Neural progenitor cell (in vitro differentiated cells): ENCODE data around the gene SLC26A8. TPM values are rescaled to one million over a fixed set of nuclear protein-coding genes. Genes with fewer than 3 reads are reported as not detected.

ENCODE experiments used
- DNase-seq: peaks from one replicate; pipeline ENCODE4 v3.0.0-alpha.2; 2016; ENCODE audit warnings: low spot score
- H2AFZ ChIP-seq: fragments of 200-600 bp; sonication (generic); replicated peaks from 2 replicates; pipeline ENCODE4 v1.6.1; 2016; ENCODE audit warnings: antibody characterized with exemption
- H3F3A ChIP-seq: fragments of 200-600 bp; sonication (generic); 2 replicates; pipeline ENCODE4 v1.6.1; 2016; ENCODE audit warnings: antibody characterized with exemption, low read depth
- H3K27ac ChIP-seq: fragments of 200-600 bp; sonication (generic); 2 replicates; pipeline ENCODE4 v1.5.1; 2016; ENCODE audit warnings: mild to moderate bottlenecking
- H3K27me3 ChIP-seq: fragments of 200-600 bp; sonication (generic); 2 replicates; pipeline ENCODE4 v1.6.1; 2016; ENCODE audit warnings: mild to moderate bottlenecking, moderate library complexity
- H3K36me3 ChIP-seq: fragments of 200-600 bp; sonication (generic); 2 replicates; pipeline ENCODE4 v1.5.1; 2016
- H3K4me1 ChIP-seq: fragments of 200-600 bp; sonication (generic); 2 replicates; pipeline ENCODE4 v1.6.1; 2016; ENCODE audit warnings: mixed run types
- H3K4me2 ChIP-seq: fragments of 200-600 bp; sonication (generic); 2 replicates; pipeline ENCODE4 v1.6.1; 2016
- H3K4me3 ChIP-seq: fragments of 200-600 bp; sonication (generic); 2 replicates; pipeline ENCODE4 v1.5.1; 2016
- H3K79me2 ChIP-seq: fragments of 200-600 bp; sonication (generic); 2 replicates; pipeline ENCODE4 v1.6.1; 2016; ENCODE audit warnings: low read depth
- H3K9ac ChIP-seq: fragments of 200-600 bp; sonication (generic); 2 replicates; pipeline ENCODE4 v1.6.1; 2016
- H3K9me3 ChIP-seq: fragments of 200-600 bp; sonication (generic); 2 replicates; pipeline ENCODE4 v1.5.1; 2016; ENCODE audit warnings: low read depth
- H4K20me1 ChIP-seq: fragments of 200-600 bp; sonication (generic); 2 replicates; pipeline ENCODE4 v1.6.1; 2016; ENCODE audit warnings: low read depth
- H3K27ac Mint-ChIP-seq: 3 replicates; pipeline ENCODE4 v1.8.0; 2021; ENCODE audit warnings: mixed read lengths
- H3K27me3 Mint-ChIP-seq: 2 replicates; pipeline ENCODE4 v1.8.0; 2022; ENCODE audit warnings: low read depth, mild to moderate bottlenecking, inconsistent platforms, moderate library complexity, mixed read lengths; ENCODE audit not compliant: insufficient read depth
- H3K36me3 Mint-ChIP-seq: 3 replicates; pipeline ENCODE4 v1.8.0; 2021; ENCODE audit warnings: mixed read lengths
- H3K4me1 Mint-ChIP-seq: 3 replicates; pipeline ENCODE4 v1.8.0; 2021; ENCODE audit warnings: mixed read lengths
- H3K4me3 Mint-ChIP-seq: 3 replicates; pipeline ENCODE4 v1.8.0; 2021; ENCODE audit warnings: mild to moderate bottlenecking, moderate library complexity, mixed read lengths
- H3K9me3 Mint-ChIP-seq: 3 replicates; pipeline ENCODE4 v1.8.0; 2020; ENCODE audit warnings: mixed read lengths
- EZH2 ChIP-seq: fragments of 200-600 bp; sonication (generic); IDR thresholded peaks from 2 replicates; pipeline ENCODE4 v1.6.1; 2017; ENCODE audit warnings: antibody characterized with exemption, mild to moderate bottlenecking, moderate library complexity
- EZH2phosphoT487 ChIP-seq: fragments of 200-600 bp; sonication (generic); IDR thresholded peaks from 2 replicates; pipeline ENCODE4 v1.6.1; 2017; ENCODE audit warnings: antibody characterized with exemption
- total RNA-seq: library from RNA; depleted of rRNA; stranded (reverse); fragments of >200 nt; gene quantifications from 2 replicates; pipeline ENCODE4 v1.2.3, GENCODE V29; 2015; ENCODE audit warnings: low replicate concordance
- TF ChIP-seq, protein P1 (sequence below): fragments of 200-600 bp; sonication (generic); IDR thresholded peaks from 2 replicates; pipeline ENCODE4 v1.5.1; 2017; ENCODE audit warnings: antibody characterized with exemption, mild to moderate bottlenecking

Gene SLC26A8
- total RNA-seq, 1 donor from 2014 or later = 0.13 TPM

DNA sequence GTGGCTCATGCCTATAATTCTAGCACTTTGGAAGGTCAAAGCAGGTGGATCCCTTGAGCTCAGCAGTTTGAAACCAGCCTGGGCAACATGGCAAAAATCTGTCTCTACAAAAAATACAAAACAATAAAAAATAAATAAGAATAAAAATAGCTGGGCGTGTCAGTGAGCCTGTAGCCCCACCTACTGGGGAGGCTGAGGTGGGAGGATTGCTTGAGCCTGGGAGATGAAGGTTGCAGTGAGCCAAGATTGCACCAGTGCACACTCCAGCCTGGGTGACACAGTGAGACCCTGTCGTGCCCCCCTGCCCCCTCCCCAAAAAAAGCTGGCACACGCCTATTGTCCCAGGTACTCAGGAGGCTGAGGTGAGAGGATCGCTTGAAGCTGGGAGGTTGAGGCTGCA is 68.5 kb downstream of the SLC26A8 start:
- Mint-ChIP-seq H3K4me1 (no peaks in the 10 kb centered on the region), H3K27ac (no peak overlapping the region), H3K9me3 (no peaks in the 10 kb centered on the region), H3K36me3 (no peaks in the 10 kb centered on the region), H3K4me3 (no peak overlapping the region), H3K27me3 (peaks cover 5% of the 10 kb centered on the region)
- Histone ChIP-seq H2AFZ (no peak overlapping the region), H3K27me3 (no peaks in the 10 kb centered on the region), H3K4me1 (no peaks in the 10 kb centered on the region), H3K4me2 (no peak overlapping the region), H3K79me2 (no peaks in the 10 kb centered on the region), H3F3A (no peaks in the 10 kb centered on the region), H3K36me3 (no peaks in the 10 kb centered on the region), H3K4me3 (no peak overlapping the region), H4K20me1 (no peaks in the 10 kb centered on the region), H3K27ac (no peak overlapping the region), H3K9ac (no peak overlapping the region), H3K9me3 (no peaks in the 10 kb centered on the region)
- no peak for TF ChIP-seq EZH2
- TF ChIP-seq, protein P1, sequence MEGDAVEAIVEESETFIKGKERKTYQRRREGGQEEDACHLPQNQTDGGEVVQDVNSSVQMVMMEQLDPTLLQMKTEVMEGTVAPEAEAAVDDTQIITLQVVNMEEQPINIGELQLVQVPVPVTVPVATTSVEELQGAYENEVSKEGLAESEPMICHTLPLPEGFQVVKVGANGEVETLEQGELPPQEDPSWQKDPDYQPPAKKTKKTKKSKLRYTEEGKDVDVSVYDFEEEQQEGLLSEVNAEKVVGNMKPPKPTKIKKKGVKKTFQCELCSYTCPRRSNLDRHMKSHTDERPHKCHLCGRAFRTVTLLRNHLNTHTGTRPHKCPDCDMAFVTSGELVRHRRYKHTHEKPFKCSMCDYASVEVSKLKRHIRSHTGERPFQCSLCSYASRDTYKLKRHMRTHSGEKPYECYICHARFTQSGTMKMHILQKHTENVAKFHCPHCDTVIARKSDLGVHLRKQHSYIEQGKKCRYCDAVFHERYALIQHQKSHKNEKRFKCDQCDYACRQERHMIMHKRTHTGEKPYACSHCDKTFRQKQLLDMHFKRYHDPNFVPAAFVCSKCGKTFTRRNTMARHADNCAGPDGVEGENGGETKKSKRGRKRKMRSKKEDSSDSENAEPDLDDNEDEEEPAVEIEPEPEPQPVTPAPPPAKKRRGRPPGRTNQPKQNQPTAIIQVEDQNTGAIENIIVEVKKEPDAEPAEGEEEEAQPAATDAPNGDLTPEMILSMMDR = peak; percentile 45
- DNase-seq = no peak

GRCh38 chr6:35955521-35955920 is 68.9 kb downstream of the SLC26A8 start:
- no peaks in the 10 kb centered on the region for H3K27me3 ChIP-seq
- Mint-ChIP-seq H3K27ac (no peak overlapping the region), H3K4me1 (no peaks in the 10 kb centered on the region), H3K36me3 (no peaks in the 10 kb centered on the region), H3K9me3 (no peaks in the 10 kb centered on the region), H3K27me3 (peaks cover 5% of the 10 kb centered on the region), H3K4me3 (no peak overlapping the region)
- no peak overlapping the region for H3K27ac ChIP-seq
- H3K9me3 ChIP-seq = no peaks in the 10 kb centered on the region
- H3K36me3 ChIP-seq = no peaks in the 10 kb centered on the region
- no peaks in the 10 kb centered on the region for H3K79me2 ChIP-seq
- no peak overlapping the region for H2AFZ ChIP-seq
- no peak for DNase-seq
- no peaks in the 10 kb centered on the region for H3F3A ChIP-seq
- H3K9ac ChIP-seq = no peak overlapping the region
- H3K4me2 ChIP-seq = no peak overlapping the region
- TF ChIP-seq EZH2 = no peak
- TF ChIP-seq EZH2phosphoT487 = no peak
- TF ChIP-seq, protein P1 = no peak
- H3K4me1 ChIP-seq = no peaks in the 10 kb centered on the region
- H4K20me1 ChIP-seq = no peaks in the 10 kb centered on the region
- H3K4me3 ChIP-seq = no peak overlapping the region

DNA sequence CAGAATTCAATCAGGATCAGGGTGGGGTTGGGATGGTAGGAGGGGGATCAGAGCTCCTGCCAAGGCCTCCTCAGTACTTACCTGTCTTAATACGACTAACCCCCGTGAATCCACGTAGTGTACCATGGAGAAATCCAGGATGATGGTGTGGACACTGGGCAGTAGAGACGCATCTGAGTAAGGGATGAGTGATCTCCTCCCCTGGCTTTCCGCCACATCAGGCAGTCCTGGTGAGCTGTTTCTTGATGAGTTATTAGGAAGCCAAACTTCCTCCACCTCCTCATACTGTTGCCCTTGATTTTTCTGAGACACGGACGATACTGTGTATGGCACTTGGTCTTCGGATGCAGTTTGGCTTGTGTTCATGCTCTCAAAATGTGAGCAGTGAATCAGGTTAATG is 69.4 kb downstream of the SLC26A8 start:
- H3K27me3 ChIP-seq = no peaks in the 10 kb centered on the region
- H2AFZ ChIP-seq = no peak overlapping the region
- no peak overlapping the region for H3K4me2 ChIP-seq
- no peak overlapping the region for H3K4me3 ChIP-seq
- H3K4me3 Mint-ChIP-seq = no peak overlapping the region
- H3K27ac ChIP-seq = no peak overlapping the region
- no peaks in the 10 kb centered on the region for H3K9me3 Mint-ChIP-seq
- H3K9ac ChIP-seq = no peak overlapping the region
- H3K27ac Mint-ChIP-seq = no peak overlapping the region
- peaks cover 5% of the 10 kb centered on the region for H3K27me3 Mint-ChIP-seq
- no peak for DNase-seq
- H3K9me3 ChIP-seq = no peaks in the 10 kb centered on the region
- no peaks in the 10 kb centered on the region for H3K36me3 ChIP-seq
- H3K79me2 ChIP-seq = no peaks in the 10 kb centered on the region
- TF ChIP-seq EZH2phosphoT487 = no peak
- TF ChIP-seq, protein P1 = no peak
- TF ChIP-seq EZH2 = no peak
- H3F3A ChIP-seq = no peaks in the 10 kb centered on the region
- H3K4me1 Mint-ChIP-seq = no peaks in the 10 kb centered on the region
- no peaks in the 10 kb centered on the region for H3K4me1 ChIP-seq
- no peaks in the 10 kb centered on the region for H3K36me3 Mint-ChIP-seq
- H4K20me1 ChIP-seq = no peaks in the 10 kb centered on the region

- Histone ChIP-seq H3K79me2 (no peaks in the 10 kb centered on the region), H3K4me1 (no peaks in the 10 kb centered on the region), H3K4me3 (no peak overlapping the region), H3K9ac (no peak overlapping the region), H3K27me3 (no peaks in the 10 kb centered on the region), H3K9me3 (no peaks in the 10 kb centered on the region), H3K4me2 (no peak overlapping the region), H3K27ac (no peak overlapping the region), H3K36me3 (no peaks in the 10 kb centered on the region), H3F3A (no peaks in the 10 kb centered on the region), H2AFZ (peak overlapping the region; percentile 5), H4K20me1 (no peaks in the 10 kb centered on the region)
- TF ChIP-seq, protein P1 = no peak
- TF ChIP-seq EZH2phosphoT487 (no peak), EZH2 (no peak)
- Mint-ChIP-seq H3K9me3 (no peaks in the 10 kb centered on the region), H3K27ac (no peak overlapping the region), H3K4me1 (no peaks in the 10 kb centered on the region), H3K27me3 (peaks cover 5% of the 10 kb centered on the region), H3K36me3 (no peaks in the 10 kb centered on the region), H3K4me3 (no peak overlapping the region)
- DNase-seq = no peak
Measured at GRCh38 chr6:35954333-35954732, 70.1 kb downstream of the SLC26A8 start.
